ENCODE results near the gene UBE2G2. TPM values are rescaled to one million over a fixed set of nuclear protein-coding genes. Genes with fewer than 3 reads are reported as not detected.

The UBE2G2 gene
- polyA plus RNA-seq, 1 donor from 2014 or later = 127 TPM

- peaks cover 11% of the 10 kb centered on the region for H3K9me3 ChIP-seq (ENCODE audit: low read length)
- H4K20me1 ChIP-seq (ENCODE audit: insufficient read depth) = no peaks in the 10 kb centered on the region
- no peak overlapping the region for H3K9ac ChIP-seq (ENCODE audit: low read length)
- no peak overlapping the region for H2AFZ ChIP-seq (ENCODE audit: low read depth, low read length)
- no peak for TF ChIP-seq CTCF (IDR thresholded peaks at IDR 0.05; ENCODE audit: poor library complexity, severe bottlenecking)
- no peak for TF ChIP-seq REST (IDR thresholded peaks at IDR 0.05; ENCODE audit: borderline replicate concordance)
- TF ChIP-seq SMC3 (conservative IDR thresholded peaks at IDR 0.05; ENCODE audit: poor library complexity) = no peak
- TF ChIP-seq EP300 (conservative IDR thresholded peaks at IDR 0.05; ENCODE audit: poor library complexity, severe bottlenecking) = no peak
- TF ChIP-seq EZH2 (IDR thresholded peaks at IDR 0.05; ENCODE audit: borderline replicate concordance, insufficient read depth, low read length, poor library complexity, severe bottlenecking) = no peak
- no peak for TF ChIP-seq RAD21 (conservative IDR thresholded peaks at IDR 0.05)
- no peak for TF ChIP-seq MXI1 (conservative IDR thresholded peaks at IDR 0.05; ENCODE audit: poor library complexity, severe bottlenecking)
- no peak for TF ChIP-seq POLR2AphosphoS5 (IDR thresholded peaks at IDR 0.05)
- no peak for TF ChIP-seq TAF1 (IDR thresholded peaks at IDR 0.05; ENCODE audit: low read depth)
- H3K79me2 ChIP-seq (replicated peaks; ENCODE audit: insufficient read depth, low read length) = no peaks in the 10 kb centered on the region
- no peak overlapping the region for H3K27ac ChIP-seq (ENCODE audit: low read length)
- no peaks in the 10 kb centered on the region for H3K36me3 ChIP-seq (ENCODE audit: insufficient read depth, low read length)
- H3K4me2 ChIP-seq (ENCODE audit: low read length) = no peak overlapping the region
- H3K27me3 ChIP-seq (ENCODE audit: insufficient read depth, low read depth, low read length) = no peaks in the 10 kb centered on the region
- H3F3A ChIP-seq (ENCODE audit: insufficient read depth, low read length, poor library complexity, severe bottlenecking) = no peaks in the 10 kb centered on the region
- no peak overlapping the region for H3K4me3 ChIP-seq (ENCODE audit: low read length)
- no peaks in the 10 kb centered on the region for H3K9me2 ChIP-seq (ENCODE audit: insufficient read depth, low read length)
These were observed 60.9 kb downstream of the UBE2G2 start for GRCh38 chr21:44740742-44741141.

- H3K79me2 ChIP-seq (replicated peaks; ENCODE audit: insufficient read depth, low read length) = no peaks in the 10 kb centered on the region
- no peaks in the 10 kb centered on the region for H3K9me2 ChIP-seq (ENCODE audit: insufficient read depth, low read length)
- H3K9ac ChIP-seq (ENCODE audit: low read length) = no peak overlapping the region
- TF ChIP-seq EP300 (conservative IDR thresholded peaks at IDR 0.05; ENCODE audit: poor library complexity, severe bottlenecking) (no peak), REST (IDR thresholded peaks at IDR 0.05; ENCODE audit: borderline replicate concordance) (no peak), POLR2AphosphoS5 (IDR thresholded peaks at IDR 0.05) (no peak), TAF1 (IDR thresholded peaks at IDR 0.05; ENCODE audit: low read depth) (no peak), SMC3 (conservative IDR thresholded peaks at IDR 0.05; ENCODE audit: poor library complexity) (no peak), MXI1 (conservative IDR thresholded peaks at IDR 0.05; ENCODE audit: poor library complexity, severe bottlenecking) (no peak), CTCF (IDR thresholded peaks at IDR 0.05; ENCODE audit: poor library complexity, severe bottlenecking) (no peak), EZH2 (IDR thresholded peaks at IDR 0.05; ENCODE audit: borderline replicate concordance, insufficient read depth, low read length, poor library complexity, severe bottlenecking) (no peak), RAD21 (conservative IDR thresholded peaks at IDR 0.05) (no peak)
- H3K27ac ChIP-seq (ENCODE audit: low read length) = no peak overlapping the region
- H2AFZ ChIP-seq (ENCODE audit: low read depth, low read length) = no peak overlapping the region
- no peaks in the 10 kb centered on the region for H3K36me3 ChIP-seq (ENCODE audit: insufficient read depth, low read length)
- no peak overlapping the region for H3K4me3 ChIP-seq (ENCODE audit: low read length)
- no peak overlapping the region for H3K4me2 ChIP-seq (ENCODE audit: low read length)
- peaks cover 11% of the 10 kb centered on the region for H3K9me3 ChIP-seq (ENCODE audit: low read length)
- H3K27me3 ChIP-seq (ENCODE audit: insufficient read depth, low read depth, low read length) = no peaks in the 10 kb centered on the region
- no peaks in the 10 kb centered on the region for H3F3A ChIP-seq (ENCODE audit: insufficient read depth, low read length, poor library complexity, severe bottlenecking)
- no peaks in the 10 kb centered on the region for H4K20me1 ChIP-seq (ENCODE audit: insufficient read depth)
These were observed 62.3 kb downstream of the UBE2G2 start for GRCh38 chr21:44739316-44739715.

Data from neural cell (in vitro differentiated cells).